Body of pancreas (tissue), 4 donors: ENCODE data around the gene NRIP3.

Experiments used
- POLR2A ChIP-seq, 3 donors: fragments of 450-650 bp; IDR thresholded peaks; one replicate each; pipeline ENCODE4 v1.6.1; 2016; ENCODE audit warnings: antibody characterized with exemption in 3 of 3, mild to moderate bottlenecking in 2 of 3
- TF ChIP-seq, protein P1 (sequence below), 7 experiments: fragments of 450-650 bp in 4 of 7; fragments of 200-600 bp in 3 of 7; sonication (generic) in 3 of 7; IDR thresholded peaks; one replicate each; pipeline ENCODE4 v1.5.1; 2016 to 2019; ENCODE audit warnings: antibody characterized with exemption in 7 of 7

DNA sequence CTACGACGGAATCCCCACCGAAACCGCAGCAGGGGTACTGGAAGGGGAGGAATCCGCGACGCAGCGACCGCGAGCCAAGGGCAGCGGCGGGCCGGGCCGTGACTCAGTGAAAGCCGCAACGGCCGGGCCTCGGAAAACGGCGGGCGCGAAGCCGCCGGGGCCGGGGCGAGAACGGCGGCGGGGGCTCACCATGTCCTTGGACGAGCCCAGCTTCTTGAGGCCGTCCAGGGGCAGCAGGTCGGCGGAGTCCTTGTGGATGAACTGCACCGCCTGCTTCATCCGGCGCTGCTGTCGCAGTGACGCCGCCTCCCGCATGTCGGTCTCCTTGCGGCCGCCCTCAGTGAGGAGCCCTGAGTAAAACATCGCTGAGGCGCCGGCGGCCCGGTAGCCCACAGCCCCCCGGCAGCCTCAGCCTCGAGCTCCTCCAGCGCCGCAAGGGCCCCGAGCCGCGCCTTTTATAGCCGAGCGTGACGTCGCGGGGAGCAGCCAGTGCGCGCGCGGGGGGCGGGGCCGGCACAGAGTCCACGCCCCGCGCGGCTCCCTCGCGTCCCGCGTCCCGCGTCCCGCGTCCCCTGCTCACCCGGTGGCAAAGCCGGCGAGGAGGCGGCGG, at the start of gene NRIP3:
- TF ChIP-seq, protein P1, sequence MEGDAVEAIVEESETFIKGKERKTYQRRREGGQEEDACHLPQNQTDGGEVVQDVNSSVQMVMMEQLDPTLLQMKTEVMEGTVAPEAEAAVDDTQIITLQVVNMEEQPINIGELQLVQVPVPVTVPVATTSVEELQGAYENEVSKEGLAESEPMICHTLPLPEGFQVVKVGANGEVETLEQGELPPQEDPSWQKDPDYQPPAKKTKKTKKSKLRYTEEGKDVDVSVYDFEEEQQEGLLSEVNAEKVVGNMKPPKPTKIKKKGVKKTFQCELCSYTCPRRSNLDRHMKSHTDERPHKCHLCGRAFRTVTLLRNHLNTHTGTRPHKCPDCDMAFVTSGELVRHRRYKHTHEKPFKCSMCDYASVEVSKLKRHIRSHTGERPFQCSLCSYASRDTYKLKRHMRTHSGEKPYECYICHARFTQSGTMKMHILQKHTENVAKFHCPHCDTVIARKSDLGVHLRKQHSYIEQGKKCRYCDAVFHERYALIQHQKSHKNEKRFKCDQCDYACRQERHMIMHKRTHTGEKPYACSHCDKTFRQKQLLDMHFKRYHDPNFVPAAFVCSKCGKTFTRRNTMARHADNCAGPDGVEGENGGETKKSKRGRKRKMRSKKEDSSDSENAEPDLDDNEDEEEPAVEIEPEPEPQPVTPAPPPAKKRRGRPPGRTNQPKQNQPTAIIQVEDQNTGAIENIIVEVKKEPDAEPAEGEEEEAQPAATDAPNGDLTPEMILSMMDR (IDR thresholded peaks at IDR 0.05), result no peak
- TF ChIP-seq POLR2A (IDR thresholded peaks at IDR 0.05), result peak in 2 of 3 donors; percentile 17 to 25
